NCI-H1105 (cell line): ENCODE measurements around the gene CRISPLD2.
"Not testable (repeated sequence)": the region's sequence is repeated elsewhere in the genome, so short reads cannot be mapped to it uniquely, and the experiment has no call there.

ENCODE experiments used
- DNase-seq: peaks from one replicate; lab custom pipeline; 2025; lab: John Stamatoyannopoulos, UW

CRISPLD2 gene

DNA sequence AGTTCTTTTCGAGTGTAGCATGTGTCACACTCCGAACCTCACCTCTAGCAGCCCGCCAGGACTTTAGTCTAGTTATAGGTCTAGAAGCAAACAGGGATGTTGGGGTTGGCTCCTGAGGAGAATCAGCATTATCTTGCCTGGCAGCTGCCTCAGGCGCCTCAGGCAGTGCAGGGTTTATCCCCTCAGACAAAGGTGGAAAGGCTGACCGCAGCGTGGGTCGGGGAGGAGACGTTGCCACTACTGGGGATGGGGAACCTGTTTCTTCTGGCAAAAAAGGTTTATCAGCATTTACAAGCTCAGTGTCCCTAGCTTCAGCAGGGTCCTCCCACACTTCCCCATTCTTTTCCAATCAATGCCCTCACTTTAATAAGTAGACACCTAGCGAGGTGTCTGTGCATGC, 40.6 kb downstream of the CRISPLD2 start:
- DNase-seq = no peak

DNA sequence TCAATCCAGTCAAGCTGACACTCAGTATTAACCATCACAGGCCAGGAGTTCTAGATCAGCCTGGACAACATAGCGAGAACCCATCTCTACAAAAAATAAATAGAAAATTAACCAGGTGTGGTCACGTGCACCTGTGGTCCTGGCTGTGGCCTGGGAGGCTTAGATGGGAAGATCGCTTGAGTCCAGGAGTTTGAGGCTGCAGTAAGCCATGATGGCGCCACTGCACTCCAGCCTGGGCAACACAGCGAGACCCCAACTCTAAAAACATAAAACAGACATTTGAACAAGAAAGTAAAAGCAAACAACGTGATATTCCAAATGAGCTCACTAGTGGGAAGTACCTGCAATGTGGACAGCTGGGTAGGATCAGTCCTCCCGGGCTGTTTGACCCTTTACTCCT, 41.9 kb downstream of the CRISPLD2 start:
- DNase-seq = no peak

DNA sequence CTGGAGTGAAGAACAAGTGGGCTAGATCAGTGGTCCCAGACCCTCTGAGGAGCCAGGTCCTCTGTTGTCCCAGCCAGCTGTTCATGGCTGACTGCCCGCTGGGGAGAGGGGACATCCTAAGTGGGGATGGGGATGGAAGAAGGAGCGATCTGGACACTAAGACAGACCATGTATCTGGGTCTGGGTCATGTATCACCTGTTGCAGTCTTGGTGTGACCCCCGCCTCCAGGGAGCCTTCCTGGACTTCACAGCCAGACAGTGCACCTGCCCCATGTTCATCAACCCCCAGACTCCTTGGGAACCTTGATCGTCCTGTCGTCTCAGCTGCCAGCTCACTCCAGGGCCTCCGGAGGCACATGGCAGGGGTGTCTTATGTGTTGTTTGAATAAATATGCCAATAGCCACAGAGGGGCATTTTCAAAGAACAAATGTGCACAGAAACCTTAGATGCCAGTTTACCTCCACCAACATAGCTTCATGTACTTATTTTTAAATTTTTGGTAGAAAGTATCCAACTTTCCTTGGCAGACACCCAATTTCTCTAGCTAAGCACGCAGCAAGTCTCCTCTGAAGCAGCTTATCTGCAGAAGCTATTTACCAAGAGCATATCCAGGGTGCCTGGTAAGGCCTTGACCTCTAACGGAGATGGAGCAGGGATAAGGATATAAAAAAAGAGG, 43.2 kb downstream of the CRISPLD2 start:
- DNase-seq = no peak

DNA sequence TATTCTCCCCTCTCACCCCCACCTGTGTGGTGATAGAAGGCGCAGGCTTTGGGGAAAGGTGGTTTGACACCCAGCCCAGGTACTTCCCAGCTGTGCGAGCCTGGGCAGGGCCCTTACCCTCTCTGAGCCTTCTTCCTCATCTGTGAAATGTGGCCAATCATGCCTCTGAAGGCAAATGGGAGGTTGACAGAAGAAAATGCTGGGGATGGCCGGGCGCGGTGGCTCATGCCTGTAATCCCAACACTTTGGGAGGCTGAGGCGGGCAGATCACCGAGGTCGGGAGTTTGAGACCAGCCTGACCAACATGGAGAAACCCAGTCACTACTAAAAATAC, 43.7 kb downstream of the CRISPLD2 start:
- DNase-seq = no peak

DNA sequence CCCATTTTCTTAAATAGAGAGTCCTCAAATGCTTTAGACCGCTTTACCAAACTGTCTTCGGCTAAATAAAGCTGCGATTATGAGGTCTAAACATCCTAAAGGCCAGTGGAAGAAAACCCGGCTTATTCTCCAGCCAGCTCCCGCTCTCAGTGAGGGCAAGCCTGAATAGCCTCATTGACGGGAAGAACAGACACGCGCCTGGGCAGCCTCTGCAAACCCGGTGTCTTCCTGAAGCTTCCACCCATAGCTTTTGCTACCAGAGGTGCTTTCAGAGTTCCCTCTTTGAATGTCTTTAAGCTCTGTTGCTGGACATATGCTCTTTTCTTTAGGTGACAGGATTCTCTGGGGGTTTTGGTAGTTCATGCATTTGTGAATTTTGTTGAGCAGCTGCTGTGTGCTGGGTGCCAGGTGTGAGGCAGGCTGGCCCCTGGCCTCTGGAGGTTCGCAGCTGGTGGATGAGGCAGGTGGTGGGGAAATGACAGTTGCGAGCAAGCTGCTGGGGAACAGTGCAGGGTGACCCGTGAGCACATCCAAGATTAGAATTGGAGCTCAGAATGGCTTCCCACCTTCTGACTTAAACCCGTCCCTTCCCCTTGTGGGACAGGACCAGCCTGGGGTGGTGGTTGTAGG, 44.7 kb downstream of the CRISPLD2 start:
- no peak for DNase-seq

DNA sequence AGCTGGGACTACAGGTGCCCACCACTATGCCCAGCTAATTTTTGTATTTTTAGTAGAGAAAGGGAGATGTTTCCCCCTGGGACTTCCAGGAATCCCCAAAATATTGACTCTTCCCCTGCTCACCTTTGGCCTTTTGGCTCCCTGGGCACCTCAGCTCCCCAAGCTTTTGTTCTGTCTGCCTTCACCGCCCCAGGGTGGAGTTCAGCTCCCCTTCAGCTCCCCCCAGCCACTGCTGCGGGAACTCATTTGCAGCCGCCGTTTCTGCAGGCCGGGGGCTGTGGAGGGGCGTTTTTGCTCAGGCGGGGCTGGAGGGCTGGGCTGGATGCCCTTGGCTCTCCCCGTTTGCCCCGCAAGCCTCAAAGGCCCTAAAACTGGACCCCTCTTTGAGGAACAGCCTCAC, 47.9 kb downstream of the CRISPLD2 start:
- no peak for DNase-seq

DNA sequence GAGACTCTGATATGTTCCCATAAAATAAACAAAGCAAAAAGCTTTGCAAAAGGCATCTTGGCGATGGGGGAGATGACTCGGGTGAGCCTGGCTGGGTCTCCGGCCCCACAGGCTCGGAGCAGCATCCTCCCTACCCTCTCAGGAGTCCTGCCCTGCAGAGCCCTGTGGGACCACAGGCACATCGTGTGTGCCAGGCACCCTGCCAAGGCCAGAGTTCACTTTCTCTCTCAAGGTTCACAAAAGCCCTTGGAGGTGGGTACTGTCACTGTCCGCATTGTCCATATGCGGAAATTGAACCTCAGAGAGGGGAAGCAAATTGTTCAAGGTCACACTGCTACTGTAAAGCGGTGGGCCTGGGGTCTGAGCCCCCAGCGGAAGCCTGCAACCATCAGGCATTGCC, 48.5 kb downstream of the CRISPLD2 start:
- DNase-seq = no peak

DNA sequence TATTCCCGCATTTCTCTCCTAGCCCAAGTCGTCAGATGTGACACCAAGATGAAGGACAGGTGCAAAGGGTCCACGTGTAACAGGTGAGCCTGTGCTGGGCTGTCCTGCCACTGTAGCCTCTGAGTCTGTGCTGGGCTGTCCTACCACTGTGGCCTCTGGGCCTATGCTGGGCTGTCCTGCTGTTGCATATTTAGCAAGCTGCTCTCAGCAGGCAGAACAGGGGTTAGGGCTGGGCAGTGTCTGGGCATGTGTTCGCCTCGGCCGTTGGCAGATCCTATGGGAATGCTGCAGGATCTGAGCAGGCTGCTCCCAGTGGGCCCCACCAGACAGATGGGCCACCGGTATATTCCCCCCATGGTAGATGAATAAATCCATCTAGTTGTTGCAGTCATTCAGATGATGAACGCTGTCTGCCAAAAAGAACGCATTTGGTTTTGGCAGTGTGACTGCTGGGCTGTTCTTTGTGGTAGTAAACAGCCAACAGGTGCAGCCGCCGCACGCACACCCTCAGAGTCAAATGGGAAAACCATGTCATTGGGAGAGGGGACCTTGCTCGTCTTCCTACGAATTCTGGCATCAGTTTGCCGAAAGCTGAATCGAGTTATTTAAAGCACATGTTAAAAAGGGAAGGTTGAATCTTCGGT, 49.2 kb downstream of the CRISPLD2 start:
- DNase-seq = no peak

DNA sequence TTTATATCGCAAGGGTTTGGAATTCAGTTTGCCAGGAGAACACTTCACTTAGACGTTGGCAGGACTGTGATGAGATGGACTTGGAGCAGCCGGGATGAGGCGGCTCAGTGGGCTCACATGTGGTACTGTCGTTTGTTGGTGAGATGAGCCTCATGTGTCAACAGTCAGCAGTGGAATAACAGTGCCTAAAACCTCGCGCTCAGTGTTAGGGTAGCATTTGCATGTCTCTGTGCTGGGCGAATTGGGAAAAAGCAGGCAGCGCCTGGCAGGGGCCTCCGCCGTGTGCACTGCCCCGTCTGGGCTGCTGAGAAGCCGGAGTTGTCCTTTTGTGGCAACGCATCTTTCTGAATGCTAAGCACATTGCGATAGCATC, 49.7 kb downstream of the CRISPLD2 start:
- no peak for DNase-seq

DNA sequence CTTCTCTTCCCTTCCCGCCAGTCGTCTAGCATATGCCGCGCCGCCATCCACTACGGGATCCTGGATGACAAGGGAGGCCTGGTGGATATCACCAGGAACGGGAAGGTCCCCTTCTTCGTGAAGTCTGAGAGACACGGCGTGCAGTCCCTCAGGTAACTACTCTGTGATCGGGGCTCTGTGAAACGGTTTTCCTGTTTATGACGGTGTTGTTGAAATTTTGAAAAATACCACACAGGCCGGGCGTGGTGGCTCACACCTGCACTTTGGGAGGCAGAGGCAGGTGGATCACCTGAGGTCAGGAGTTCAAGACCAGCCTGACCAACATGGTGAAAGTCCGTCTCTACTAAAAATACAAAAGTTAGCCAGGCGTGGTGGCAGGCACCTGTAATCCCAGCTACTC, 53.2 kb downstream of the CRISPLD2 start:
- DNase-seq = not testable (repeated sequence)

DNA sequence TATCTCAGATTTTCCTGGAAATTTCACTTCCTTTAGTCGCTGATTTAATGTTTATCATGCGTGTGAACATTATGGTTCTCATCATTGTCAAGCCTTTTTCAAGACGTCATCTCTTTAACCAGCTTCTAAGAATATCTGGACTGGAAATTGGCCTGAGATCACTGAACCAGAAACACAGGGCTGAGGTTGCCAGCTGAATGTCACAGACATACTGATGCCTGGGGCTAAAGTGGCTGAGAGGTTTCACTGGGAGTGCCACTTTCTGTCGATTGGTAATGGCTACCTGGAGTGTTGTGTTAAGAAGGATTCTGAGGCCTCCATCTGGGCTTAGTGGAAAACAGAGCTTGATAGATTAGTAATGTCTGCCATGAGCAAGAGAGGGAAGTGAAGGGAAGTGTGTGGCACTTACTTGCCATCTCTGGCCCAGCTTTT, 54.2 kb downstream of the CRISPLD2 start:
- DNase-seq = no peak

DNA sequence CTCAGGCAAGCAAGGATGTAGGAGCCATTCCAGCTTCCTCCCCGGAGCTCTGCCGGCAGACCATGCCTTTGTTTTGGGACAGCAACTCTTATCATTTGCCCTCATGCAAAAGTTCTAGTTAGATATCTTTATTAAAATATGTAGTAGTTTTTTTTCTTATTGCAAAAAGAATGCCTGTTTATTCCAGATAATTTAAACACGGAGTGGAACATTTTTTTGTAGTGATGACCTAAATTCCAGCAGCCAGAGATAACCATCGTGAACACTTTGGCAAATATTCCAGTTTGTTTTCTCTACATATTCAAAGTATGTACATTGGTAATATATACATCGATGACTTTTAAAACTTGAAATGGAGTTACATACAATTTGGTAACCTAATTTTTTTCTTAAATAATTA, 54.8 kb downstream of the CRISPLD2 start:
- DNase-seq = no peak

DNA sequence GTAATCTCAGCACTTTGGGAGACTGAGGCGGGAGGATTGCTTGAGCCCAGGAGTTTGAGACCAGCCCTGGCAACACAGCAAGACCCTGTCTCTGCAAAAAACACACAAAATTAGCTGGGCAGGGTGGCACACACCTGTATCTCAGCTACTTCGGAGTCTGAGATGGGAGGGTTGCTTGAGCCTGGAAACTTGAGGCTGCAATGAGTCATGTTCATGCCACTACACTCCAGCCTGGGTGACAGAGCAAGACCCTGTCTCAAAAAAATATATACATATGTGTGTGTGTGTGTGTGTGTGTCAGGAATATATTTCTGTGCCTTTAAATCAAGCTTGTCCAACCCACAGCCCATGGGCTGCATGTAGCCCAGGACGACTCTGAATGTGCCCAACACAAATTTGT, 55.2 kb downstream of the CRISPLD2 start:
- no peak for DNase-seq

DNA sequence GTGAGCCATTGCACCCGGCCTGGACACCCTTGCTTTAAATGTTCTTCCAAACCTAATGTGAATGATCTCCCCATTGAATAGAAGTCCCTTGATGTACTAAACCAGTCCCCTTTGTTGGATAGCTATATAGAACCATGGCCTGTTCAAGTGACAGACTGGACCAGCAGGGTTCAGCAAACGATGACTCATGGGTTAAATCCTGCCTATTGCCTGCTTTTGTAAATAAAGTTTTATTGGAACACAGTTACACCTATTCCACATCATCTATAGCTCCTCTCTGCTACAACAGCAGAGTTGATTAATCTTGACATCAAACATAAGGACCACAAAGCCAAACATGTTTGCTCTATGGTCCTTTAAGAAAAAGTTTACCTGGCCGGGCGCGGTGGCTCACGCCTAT, 56.1 kb downstream of the CRISPLD2 start:
- no peak for DNase-seq

DNA sequence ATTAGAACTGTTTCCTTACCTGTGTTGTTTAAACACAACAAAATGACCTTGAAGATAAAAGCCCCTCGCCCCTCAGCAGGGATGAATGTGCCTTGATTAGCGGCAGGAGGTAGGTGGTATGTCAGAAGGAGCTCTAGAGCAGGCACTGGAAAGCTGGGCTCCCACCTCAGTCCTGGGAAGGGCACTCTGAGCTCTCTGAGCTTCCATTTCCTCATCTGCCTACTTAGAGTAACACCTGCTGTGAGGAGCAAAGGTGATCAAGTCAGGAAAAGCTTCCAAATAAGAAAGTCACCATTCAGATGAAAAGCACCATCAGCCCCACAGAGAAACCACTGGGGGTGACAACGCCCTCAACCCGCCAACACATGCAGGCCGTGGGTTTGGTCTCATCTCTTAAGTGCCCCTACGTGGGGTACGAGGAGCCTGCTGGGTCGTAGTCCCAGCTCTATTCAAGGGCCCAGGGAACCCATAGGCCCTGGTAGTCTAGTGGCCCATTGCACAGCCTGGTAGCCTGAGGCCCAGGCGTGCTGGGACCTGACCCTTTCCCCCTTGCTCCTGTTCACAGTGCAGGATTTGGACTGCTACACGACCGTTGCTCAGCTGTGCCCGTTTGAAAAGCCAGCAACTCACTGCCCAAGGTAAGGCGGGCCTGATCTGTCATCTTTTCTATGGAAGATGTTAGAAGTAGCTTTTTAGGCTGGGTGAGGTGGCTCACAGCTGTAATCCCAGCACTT, 57.3 kb downstream of the CRISPLD2 start:
- no peak for DNase-seq

DNA sequence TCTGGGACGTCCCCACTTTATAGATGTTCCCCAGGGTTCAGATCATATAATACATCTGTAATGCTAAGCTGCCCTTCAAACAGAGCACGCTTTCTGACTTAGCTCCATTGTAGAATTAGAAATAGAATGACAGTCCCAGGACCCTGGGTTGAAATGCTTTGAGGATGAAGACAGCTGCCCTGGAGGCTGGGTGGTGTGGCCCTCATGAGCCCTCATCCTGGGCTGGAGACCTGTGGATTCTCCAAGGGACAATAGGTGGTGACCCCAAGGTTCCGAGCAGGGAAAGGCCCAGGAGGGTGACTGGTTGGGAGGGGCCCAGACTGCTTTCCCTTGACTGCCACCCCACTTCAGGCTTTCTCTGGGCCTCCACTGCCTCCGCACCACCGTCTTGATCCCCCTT, 59.0 kb downstream of the CRISPLD2 start:
- no peak for DNase-seq

DNA sequence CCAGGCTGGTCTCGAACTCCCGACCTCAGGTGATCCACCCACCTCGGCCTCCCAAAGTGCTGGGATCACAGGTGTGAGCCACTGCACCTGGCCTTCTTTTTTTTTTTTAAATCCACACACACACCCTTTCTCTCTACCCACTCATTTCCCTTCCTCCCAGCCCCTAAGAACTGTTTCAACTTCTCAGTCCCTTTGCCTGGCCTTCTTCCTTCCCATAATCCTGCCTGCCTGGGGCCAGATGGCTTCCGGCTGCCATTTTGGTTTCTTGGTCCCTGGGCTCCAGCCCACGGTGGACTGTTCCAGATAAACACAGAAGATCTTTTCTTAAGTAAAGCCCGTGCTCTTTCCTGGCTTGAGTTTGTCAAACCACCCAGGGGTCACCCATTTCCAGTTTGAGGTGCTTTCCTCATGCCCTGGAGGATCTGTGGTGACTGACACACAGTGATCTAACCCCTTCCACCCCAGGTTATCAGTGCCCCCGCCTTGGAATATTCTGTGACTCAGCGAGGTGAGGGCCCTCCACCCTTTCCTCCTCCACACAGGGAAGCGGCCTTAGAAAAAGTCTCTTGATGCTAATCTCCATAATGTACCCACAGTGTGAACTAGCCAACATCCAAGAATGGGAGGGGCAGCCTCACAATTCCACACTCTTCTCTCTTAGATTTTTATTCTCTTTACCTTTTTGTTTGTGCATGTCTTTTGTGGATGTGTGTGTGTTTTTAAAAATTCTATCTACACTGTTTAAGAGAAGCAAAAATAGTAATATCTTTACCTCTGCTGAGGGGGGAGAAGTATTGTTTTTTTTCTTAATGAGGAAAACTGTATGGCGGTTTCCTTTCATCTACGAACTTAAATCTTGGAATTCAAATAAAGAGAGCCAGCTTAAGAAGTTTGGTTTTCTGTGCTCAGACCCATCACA, 60.0 kb downstream of the CRISPLD2 start:
- no peak for DNase-seq

DNA sequence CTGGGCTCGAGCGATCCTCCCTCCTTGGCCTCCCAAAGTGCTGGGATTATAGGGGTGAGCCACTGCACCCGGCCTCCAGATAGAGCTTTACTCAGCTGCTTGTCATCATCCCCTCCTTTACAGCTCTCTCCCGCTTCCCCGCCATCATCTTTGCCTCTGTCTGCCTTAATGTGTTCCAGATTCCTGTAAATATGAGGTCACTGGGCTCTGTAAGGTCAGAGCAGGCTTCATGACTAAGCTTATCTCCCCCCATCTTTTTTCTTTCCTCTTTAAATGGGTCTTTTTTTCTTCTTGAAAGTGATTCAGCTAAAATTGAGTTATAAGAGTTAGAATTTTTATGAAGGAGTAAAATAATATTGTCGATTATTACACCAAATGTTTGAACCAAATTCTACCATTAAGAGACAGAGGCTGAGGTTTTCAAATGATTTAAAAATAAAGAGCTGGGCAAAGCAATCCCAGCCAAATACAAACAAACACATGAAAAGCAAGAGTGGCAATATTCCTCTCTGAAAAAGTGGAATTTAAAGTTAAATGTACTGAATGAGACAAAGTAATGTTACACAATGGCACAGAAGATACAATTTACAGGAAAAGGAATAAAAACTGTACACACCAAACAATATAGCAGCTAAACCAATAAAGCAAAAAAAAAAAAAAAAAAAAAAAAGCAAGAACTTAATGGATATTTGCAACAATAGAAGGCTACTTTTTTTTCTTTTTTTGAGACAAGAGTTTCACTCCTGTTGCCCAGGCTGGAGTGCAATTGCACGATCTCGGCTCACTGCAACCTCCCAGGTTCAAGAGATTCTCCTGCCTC, 62.1 kb downstream of the CRISPLD2 start:
- DNase-seq = no peak

DNA sequence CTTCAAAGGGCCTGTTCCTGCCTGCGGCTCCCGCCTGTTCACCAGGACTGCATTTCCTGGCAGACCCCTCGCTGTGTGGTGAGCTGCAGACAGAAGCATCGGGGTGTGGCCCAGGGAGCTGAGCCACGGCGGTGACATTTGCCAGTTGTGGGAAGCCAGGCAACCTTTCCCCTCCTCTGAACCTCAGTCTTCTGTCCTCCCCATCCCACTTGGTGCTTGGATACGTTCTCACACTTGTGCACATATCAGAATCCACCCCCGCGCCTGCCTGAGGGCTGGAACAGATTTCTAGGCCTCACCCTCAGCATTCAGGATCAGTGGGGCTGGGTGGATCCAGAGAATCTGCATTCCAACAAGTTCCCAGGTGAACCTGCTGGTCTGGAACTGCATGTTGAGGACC, 63.5 kb downstream of the CRISPLD2 start:
- DNase-seq = no peak

DNA sequence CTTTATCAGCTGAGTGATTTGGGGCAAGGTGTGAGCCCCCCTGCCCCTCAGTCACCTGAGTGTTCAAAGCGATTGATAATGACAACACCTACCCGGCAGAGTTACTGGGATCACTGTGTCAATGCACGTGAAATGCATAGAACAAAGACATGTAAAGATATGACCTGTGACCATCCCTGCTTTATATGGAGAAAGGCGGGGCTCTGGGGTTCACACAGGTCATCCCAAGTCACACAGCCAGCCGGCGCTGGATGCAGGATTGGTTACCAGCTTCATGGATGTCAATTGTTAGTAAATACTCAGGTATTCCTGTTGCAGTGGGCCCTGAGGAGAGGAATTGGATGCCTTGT, 64.4 kb downstream of the CRISPLD2 start:
- no peak for DNase-seq
